Activated naive CD4-positive, alpha-beta T cell treated with anti-CD3 and anti-CD28 coated beads, Interleukin-2, amount 50 U/mL, for 16 hours (primary cell): ENCODE data around the gene RYR2.
"Not testable (repeated sequence)": the region's sequence is repeated elsewhere in the genome, so short reads cannot be mapped to it uniquely, and the experiment has no call there.

Experiments used
- DNase-seq: peaks from one replicate; pipeline ENCODE4 v3.0.0-alpha.2; 2020

The RYR2 gene

GRCh38 chr1:237151979-237152378 lies 110.0 kb downstream of the RYR2 start:
- DNase-seq, result not testable (repeated sequence)

- DNase-seq, result no peak
These were observed 110.7 kb downstream of the RYR2 start for GRCh38 chr1:237152506-237153335.

GRCh38 chr1:237154157-237154556 lies 112.2 kb downstream of the RYR2 start:
- no peak for DNase-seq

- DNase-seq, result no peak
These were observed 122.7 kb downstream of the RYR2 start for GRCh38 chr1:237164406-237165352.

- DNase-seq, result no peak
These were observed 124.1 kb downstream of the RYR2 start for GRCh38 chr1:237166086-237166485.

- no peak for DNase-seq
These were observed 124.7 kb downstream of the RYR2 start for GRCh38 chr1:237166593-237167101.

- no peak for DNase-seq
These were observed 128.2 kb downstream of the RYR2 start for GRCh38 chr1:237170149-237170548.

- DNase-seq, result no peak
These were observed 129.6 kb downstream of the RYR2 start for GRCh38 chr1:237171454-237172117.

GRCh38 chr1:237172118-237172485 lies 130.1 kb downstream of the RYR2 start:
- DNase-seq, result no peak

GRCh38 chr1:237179503-237179902 lies 137.5 kb downstream of the RYR2 start:
- no peak for DNase-seq

- DNase-seq, result no peak
These were observed 138.3 kb downstream of the RYR2 start for GRCh38 chr1:237180256-237180655.

- DNase-seq, result no peak
These were observed 139.8 kb downstream of the RYR2 start for GRCh38 chr1:237181743-237182317.

GRCh38 chr1:237183963-237184540 lies 142.1 kb downstream of the RYR2 start:
- DNase-seq, result no peak

GRCh38 chr1:237186675-237187074 lies 144.7 kb downstream of the RYR2 start:
- no peak for DNase-seq

GRCh38 chr1:237187842-237188241 lies 145.9 kb downstream of the RYR2 start:
- no peak for DNase-seq

- no peak for DNase-seq
These were observed 149.4 kb downstream of the RYR2 start for GRCh38 chr1:237191403-237191802.

GRCh38 chr1:237197470-237198425 lies 155.8 kb downstream of the RYR2 start:
- DNase-seq, result no peak

- DNase-seq, result no peak
These were observed 157.0 kb downstream of the RYR2 start for GRCh38 chr1:237199026-237199425.

GRCh38 chr1:237201155-237201554 lies 159.2 kb downstream of the RYR2 start:
- DNase-seq, result no peak

- DNase-seq, result no peak
These were observed 162.9 kb downstream of the RYR2 start for GRCh38 chr1:237204841-237205240.
